ENCODE measurements around the gene PCBP3.

The PCBP3 gene

DNA sequence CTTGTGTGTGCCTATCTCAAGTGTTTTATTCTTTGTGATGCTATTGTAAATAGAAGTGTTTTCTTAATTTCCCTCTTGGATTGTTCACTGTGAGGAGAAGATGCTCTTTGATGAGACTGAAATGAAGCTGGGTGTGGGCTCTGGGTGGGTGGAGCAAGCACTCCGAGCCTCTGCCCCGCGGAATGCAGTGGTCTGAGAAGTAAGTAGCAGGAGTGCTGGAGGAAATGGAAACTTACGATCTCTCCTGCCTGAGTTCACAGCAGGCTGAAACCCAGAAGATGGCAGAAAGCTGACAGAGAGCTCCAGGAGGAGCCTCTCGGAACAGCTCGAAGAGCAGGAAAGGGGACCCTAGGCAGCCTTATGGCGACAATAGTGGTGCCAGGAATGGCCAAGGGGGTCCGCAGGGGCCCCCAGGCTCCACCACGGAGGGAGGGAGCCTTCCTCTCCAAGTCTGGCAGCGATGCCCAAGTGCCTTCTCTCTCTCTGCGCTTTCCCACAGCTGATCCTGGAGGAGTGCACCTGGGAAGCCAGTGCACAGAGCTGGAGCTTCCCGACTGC is 211.2 kb downstream of the PCBP3 start:
- in situ Hi-C loops (cut with HindIII; ENCODE audit: low sequenced_read_pairs) = no loop called here
- no peak for DNase-seq (ENCODE audit: low read depth)

DNA sequence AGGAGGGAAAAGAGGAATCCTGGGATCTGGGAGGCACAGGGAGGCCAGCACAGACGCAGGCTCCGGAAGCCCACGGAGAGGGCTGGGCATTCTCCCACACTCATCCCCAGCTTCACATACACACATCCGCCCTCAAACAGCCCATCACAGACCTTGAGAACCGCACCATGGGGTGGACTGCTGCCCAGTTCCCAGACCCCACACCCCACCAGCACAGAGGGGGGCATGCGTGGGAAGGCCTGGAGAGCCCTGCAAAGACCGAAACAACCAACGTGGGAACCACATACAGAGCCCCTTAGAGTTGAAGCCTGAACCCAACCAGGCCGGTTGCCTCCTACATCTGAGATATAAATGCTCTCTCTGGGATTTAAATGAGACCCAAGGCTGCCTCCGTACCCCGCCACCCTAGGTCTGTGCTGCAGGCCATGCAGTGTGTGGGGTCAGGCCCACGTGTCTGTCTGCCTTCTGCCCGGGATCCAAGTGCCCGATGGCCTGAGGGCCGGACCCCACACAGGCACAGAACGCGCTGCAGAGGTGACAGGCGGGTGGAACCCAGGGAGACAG is 211.8 kb downstream of the PCBP3 start:
- no peak for DNase-seq (ENCODE audit: low read depth)
- in situ Hi-C loops (cut with HindIII; ENCODE audit: low sequenced_read_pairs) = no loop called here

More for the DNA sequence above, 211.2 kb downstream of the PCBP3 start:
- TF ChIP-seq, protein P1, sequence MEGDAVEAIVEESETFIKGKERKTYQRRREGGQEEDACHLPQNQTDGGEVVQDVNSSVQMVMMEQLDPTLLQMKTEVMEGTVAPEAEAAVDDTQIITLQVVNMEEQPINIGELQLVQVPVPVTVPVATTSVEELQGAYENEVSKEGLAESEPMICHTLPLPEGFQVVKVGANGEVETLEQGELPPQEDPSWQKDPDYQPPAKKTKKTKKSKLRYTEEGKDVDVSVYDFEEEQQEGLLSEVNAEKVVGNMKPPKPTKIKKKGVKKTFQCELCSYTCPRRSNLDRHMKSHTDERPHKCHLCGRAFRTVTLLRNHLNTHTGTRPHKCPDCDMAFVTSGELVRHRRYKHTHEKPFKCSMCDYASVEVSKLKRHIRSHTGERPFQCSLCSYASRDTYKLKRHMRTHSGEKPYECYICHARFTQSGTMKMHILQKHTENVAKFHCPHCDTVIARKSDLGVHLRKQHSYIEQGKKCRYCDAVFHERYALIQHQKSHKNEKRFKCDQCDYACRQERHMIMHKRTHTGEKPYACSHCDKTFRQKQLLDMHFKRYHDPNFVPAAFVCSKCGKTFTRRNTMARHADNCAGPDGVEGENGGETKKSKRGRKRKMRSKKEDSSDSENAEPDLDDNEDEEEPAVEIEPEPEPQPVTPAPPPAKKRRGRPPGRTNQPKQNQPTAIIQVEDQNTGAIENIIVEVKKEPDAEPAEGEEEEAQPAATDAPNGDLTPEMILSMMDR (IDR thresholded peaks at IDR 0.05; ENCODE audit: low read depth, low read length, missing control alignments) = no peak
- no peak overlapping the region for H3K4me3 ChIP-seq (ENCODE audit: low read depth, low read length)

DNA sequence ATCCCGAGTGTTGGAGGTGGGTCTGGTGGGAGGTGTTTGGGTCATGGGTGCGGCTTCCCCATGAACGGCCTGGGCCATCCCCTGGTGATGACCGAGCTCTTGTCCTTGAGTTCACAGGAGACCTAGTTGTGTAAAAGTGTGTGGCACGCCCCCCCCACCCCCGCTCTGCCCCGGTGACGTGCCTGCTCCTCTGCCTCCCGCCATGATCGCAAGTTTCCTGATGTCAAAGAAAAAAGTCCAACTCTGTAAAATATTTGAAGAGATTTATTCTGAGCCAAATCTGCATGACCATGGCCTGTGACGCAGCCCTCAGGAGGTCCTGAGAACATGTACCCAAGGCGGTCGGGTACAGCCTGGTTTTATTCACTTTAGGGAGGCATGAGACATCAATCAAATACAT is 212.9 kb downstream of the PCBP3 start:
- TF ChIP-seq, protein P1 (IDR thresholded peaks at IDR 0.05; ENCODE audit: low read depth, low read length, missing control alignments) = no peak
- DNase-seq (ENCODE audit: low read depth) = no peak
- in situ Hi-C loops (cut with HindIII; ENCODE audit: low sequenced_read_pairs) = no loop called here
- H3K4me3 ChIP-seq (ENCODE audit: low read depth, low read length) = no peak overlapping the region

More for the DNA sequence above, 211.8 kb downstream of the PCBP3 start:
- no peak overlapping the region for H3K4me3 ChIP-seq (ENCODE audit: low read depth, low read length)
- TF ChIP-seq, protein P1 (IDR thresholded peaks at IDR 0.05; ENCODE audit: low read depth, low read length, missing control alignments) = no peak

DNA sequence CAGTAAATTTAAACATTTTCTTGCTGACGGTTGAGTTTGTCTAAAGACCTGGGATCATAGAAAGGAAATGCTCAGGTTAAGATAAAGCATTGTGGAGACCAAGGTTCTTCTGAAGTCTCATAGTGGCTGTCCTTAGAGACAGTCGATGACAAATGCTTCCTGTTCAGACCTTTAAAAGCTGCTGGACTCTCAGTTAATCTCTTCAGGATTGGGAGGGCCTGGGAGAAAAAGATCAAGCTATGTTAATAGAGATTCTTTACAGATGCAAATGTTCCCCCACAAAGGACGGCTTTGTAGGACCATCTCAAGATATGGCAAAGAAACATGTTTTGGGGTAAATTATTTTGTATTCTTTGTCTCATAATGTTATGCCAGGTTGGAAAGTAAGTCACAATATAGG is 213.4 kb downstream of the PCBP3 start:
- in situ Hi-C loops (cut with HindIII; ENCODE audit: low sequenced_read_pairs) = no loop called here
- DNase-seq (ENCODE audit: low read depth) = no peak
- no peak overlapping the region for H3K4me3 ChIP-seq (ENCODE audit: low read depth, low read length)
- TF ChIP-seq, protein P1 (IDR thresholded peaks at IDR 0.05; ENCODE audit: low read depth, low read length, missing control alignments) = no peak

DNA sequence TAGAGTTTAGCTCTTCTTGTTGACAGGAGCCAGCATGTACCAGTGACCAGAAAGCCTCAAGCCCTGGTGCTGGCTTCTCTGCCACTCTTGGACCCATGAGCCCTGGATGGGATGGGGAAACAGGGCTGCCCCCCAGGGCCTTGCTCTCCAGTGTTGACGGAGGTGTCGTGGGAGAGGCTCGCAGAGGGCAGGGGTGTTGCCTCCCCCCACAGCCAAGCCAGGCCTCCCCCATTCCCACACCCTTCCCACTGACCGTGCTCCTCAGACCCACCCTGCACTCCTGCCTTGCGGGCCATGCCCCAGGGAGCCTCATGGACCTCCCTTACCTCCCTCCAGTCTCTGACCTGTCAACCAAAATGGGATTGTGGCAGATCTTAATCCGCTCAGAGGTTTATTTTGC is 214.2 kb downstream of the PCBP3 start:
- in situ Hi-C loops (cut with HindIII; ENCODE audit: low sequenced_read_pairs) = no loop called here
- no peak for DNase-seq (ENCODE audit: low read depth)
- TF ChIP-seq, protein P1 (IDR thresholded peaks at IDR 0.05; ENCODE audit: low read depth, low read length, missing control alignments) = no peak
- no peak overlapping the region for H3K4me3 ChIP-seq (ENCODE audit: low read depth, low read length)

DNA sequence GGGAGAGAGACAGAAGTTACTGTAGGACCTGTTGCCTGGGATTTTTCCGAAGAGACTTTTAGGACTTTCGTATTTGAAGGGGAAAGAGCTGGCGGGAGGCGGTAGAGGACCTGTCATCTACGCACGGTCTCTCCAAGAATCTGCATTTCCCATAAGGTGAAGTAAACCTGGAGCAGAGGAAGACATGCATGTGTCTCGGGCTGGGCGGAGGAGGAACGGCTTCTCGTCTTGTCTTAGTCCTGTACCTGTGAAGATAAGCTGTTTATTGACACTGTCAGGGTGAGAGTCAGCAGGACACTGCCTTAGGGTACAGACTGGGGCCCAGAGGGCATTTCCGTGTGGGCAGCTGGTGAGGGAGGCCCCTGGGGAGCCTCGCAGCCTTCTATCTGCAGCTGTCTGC is 214.7 kb downstream of the PCBP3 start:
- TF ChIP-seq, protein P1 (IDR thresholded peaks at IDR 0.05; ENCODE audit: low read depth, low read length, missing control alignments) = no peak
- DNase-seq (ENCODE audit: low read depth) = no peak
- in situ Hi-C loops (cut with HindIII; ENCODE audit: low sequenced_read_pairs) = no loop called here

More for the DNA sequence above, 214.7 kb downstream of the PCBP3 start:
- H3K4me3 ChIP-seq (ENCODE audit: low read depth, low read length) = no peak overlapping the region

All from astrocyte of the cerebellum (primary cell).